Type B pancreatic cell (in vitro differentiated cells): ENCODE data around the gene RIPK3. TPM values are rescaled to one million over a fixed set of nuclear protein-coding genes. Genes with fewer than 3 reads are reported as not detected.
"Not testable (repeated sequence)": the region's sequence is repeated elsewhere in the genome, so short reads cannot be mapped to it uniquely, and the experiment has no call there.

Experiments
- DNase-seq: peaks from one replicate; pipeline ENCODE4 v3.0.0; 2021; ENCODE audit warnings: mixed read lengths; ENCODE audit not compliant: unreplicated experiment; ENCODE audit errors: extremely low spot score
- H3K27ac Mint-ChIP-seq: 2 replicates; pipeline ENCODE4 v1.8.0; 2021; ENCODE audit warnings: mild to moderate bottlenecking, mixed read lengths
- H3K27me3 Mint-ChIP-seq: 2 replicates; pipeline ENCODE4 v1.8.0; 2021; ENCODE audit warnings: mixed read lengths
- H3K36me3 Mint-ChIP-seq: 2 replicates; pipeline ENCODE4 v1.8.0; 2021; ENCODE audit warnings: mixed read lengths
- H3K4me1 Mint-ChIP-seq: one replicate; pipeline ENCODE4 v1.8.0; 2021; ENCODE audit warnings: mixed read lengths; ENCODE audit not compliant: unreplicated experiment
- H3K4me3 Mint-ChIP-seq: 2 replicates; pipeline ENCODE4 v1.8.0; 2021; ENCODE audit warnings: mild to moderate bottlenecking, mixed read lengths
- H3K9me3 Mint-ChIP-seq: 2 replicates; pipeline ENCODE4 v1.8.0; 2021; ENCODE audit warnings: mixed read lengths
- long read RNA-seq: library from polyadenylated mRNA; unstranded; transcript quantifications from one replicate; pipeline ENCODE4 v2.0.0, GENCODE V29; 2020
- total RNA-seq: library from RNA; stranded (reverse); gene quantifications from 2 replicates; pipeline ENCODE4 v1.2.1, GENCODE V29; 2021; ENCODE audit warnings: low replicate concordance
- TF ChIP-seq, protein P1 (sequence below): fragments of 200-600 bp; sonication (generic); conservative IDR thresholded peaks from 2 replicates; pipeline ENCODE4 v1.5.0; 2021; ENCODE audit warnings: antibody characterized with exemption, mild to moderate bottlenecking

The RIPK3 gene
- total RNA-seq = 5.6 and 7.5 TPM in 2 replicates
- long read RNA-seq, transcript RIPK3-201 (10 exons, 1,930 nt) = major isoform, 9 of 17 reads
- long read RNA-seq, partial matches to known transcripts = 4 of 17 reads
- long read RNA-seq, other reads (novel, unspliced or antisense) = 4 of 17 reads

DNA sequence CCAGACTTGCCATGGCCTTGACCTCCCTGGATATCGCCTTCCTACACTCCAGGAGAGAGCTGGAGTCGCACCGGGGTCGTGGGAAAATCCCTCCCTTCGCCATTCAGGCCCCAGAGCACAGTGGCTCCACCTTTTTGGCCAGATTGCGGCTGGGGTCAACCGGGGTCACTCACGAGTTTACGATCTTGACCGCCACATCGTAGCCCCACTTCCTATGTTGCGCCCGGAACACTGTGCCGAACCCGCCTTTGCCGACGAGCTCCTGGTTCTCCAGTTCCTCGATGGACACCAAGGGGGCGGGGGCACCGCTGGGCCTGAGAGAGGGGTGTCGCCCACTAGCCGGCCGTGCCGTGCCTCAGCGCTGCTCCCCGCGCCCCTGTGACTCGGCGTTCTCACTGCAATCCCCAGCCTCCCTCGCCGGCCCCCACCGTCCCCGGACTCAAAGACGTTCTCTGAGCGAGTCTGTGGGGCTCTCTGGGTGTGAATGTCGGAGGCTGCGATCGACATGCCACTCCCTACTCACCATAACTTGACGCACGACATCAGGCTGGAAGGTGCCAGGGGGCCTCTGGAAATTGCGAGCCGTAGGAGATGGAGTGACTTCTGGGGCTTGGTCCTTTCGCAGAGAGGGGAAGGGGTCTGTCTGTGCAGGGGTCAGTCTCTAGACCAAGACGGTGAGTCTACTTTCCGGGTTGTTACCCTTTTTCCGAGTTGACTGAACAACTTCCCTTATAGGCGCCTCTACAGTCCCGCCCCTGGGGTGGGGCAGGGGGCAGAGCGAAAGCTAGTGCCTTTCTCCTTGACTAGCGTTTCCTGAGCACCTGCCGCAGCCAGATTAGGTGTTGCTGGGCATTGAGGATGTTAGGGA is at the start of gene RIPK3:
Gene RIPK3 (minus strand): TSS at position 708 of the 868 bp plus-strand sequence. CDS start 165 bp downstream, at position 543.
- no peak for DNase-seq
- peak within 1 kb of the TSS; percentile 61 for H3K27ac Mint-ChIP-seq
- H3K4me1 Mint-ChIP-seq = peaks cover 6% of the 10 kb centered on the region
- no peaks in the 10 kb centered on the region for H3K9me3 Mint-ChIP-seq
- peak within 1 kb of the TSS; percentile 86 for H3K4me3 Mint-ChIP-seq
- TF ChIP-seq, protein P1, sequence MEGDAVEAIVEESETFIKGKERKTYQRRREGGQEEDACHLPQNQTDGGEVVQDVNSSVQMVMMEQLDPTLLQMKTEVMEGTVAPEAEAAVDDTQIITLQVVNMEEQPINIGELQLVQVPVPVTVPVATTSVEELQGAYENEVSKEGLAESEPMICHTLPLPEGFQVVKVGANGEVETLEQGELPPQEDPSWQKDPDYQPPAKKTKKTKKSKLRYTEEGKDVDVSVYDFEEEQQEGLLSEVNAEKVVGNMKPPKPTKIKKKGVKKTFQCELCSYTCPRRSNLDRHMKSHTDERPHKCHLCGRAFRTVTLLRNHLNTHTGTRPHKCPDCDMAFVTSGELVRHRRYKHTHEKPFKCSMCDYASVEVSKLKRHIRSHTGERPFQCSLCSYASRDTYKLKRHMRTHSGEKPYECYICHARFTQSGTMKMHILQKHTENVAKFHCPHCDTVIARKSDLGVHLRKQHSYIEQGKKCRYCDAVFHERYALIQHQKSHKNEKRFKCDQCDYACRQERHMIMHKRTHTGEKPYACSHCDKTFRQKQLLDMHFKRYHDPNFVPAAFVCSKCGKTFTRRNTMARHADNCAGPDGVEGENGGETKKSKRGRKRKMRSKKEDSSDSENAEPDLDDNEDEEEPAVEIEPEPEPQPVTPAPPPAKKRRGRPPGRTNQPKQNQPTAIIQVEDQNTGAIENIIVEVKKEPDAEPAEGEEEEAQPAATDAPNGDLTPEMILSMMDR = no peak
- no peaks in the 10 kb centered on the region for H3K36me3 Mint-ChIP-seq
- H3K27me3 Mint-ChIP-seq = peaks cover 88% of the 10 kb centered on the region

DNA sequence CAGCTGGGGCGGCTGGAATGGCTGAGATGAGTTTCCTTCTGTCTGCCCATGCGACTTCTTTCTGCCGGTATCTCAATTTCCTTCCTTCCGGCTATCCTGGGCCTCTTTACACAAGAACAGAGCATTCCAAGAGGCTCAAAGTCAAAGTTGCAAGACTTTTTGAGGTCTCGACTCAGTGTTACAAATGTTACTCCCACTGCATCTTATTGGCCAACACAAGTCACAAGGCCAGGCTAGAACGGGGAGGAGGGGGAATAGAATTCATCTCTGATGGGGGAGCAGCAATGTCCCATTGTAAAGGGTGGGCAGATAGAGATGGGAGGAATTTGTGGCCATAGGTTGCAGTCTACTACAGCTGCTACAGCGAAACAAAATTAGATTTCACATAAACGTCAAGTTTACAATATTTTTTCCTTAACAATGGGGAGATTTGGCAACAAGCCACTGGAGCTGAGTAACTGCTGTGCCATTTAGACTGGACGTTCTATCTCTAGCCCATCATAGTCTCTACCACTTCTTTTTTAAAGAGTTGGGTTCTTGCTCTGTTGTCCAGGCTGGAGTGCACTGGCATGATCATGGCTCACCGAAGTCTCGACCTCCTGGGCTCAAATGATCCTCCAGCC is 49.5 kb upstream of the RIPK3 start:
- Mint-ChIP-seq H3K27ac (peak overlapping the region; percentile 43), H3K27me3 (no peaks in the 10 kb centered on the region), H3K4me3 (no peak overlapping the region), H3K4me1 (peaks cover 36% of the 10 kb centered on the region), H3K9me3 (peaks cover 5% of the 10 kb centered on the region), H3K36me3 (no peaks in the 10 kb centered on the region)
- TF ChIP-seq, protein P1 = no peak
- DNase-seq = no peak

DNA sequence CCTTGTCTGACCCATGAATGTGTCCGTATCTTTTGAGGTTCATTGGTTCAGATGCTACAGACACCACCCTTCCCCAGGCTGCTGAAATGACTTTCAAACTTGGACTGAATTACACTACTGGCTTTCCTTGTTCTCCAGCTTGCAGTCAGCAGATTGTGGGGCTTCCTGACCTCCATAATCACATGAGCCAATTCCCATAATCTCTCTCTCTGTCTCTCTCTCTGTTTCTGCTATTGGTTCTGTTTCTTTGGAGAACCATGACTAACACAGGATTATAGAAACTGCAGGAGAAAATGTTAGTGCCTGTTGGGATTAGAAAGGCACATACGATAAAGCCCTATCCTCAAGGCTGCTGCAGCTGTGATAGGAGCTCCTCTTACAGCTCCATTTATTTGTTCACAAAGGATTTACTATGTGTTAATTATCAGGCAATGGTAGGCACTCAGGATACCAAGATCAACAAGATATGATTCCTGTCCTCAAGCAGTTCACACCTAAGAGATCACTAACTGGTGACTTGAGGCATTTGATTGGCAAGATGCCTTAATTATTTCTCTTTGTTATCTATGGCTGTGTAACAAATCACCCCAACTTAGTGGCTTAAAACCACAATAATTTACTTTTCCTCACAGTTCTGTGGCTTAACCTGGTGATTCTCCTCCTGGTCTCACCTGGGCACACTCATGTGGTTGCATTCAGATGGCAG is 48.8 kb upstream of the RIPK3 start:
- TF ChIP-seq, protein P1 = no peak
- Mint-ChIP-seq H3K27ac (peak overlapping the region; percentile 43), H3K9me3 (peaks cover 5% of the 10 kb centered on the region), H3K4me3 (no peak overlapping the region), H3K27me3 (no peaks in the 10 kb centered on the region), H3K36me3 (no peaks in the 10 kb centered on the region), H3K4me1 (peaks cover 29% of the 10 kb centered on the region)
- no peak for DNase-seq

DNA sequence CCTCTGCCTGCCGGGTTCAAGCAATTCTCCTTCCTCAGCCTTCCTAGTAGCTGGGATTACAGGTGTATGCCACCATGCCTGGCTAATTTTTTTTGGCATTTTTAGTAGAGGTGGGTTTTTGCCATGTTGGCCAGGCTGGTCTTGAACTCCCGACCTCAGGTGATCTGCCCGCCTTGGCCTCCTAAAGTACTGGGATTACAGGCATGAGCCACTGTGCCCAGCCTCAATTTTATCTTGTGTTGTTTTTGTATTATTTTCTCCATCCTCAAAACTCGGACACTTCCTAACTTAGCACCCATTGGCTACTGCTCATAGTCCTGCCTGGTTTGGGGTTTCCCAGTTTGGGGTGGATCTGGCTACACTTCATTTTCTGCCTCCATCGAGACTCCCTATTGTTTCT is 47.8 kb upstream of the RIPK3 start:
- not testable (repeated sequence) for H3K9me3 Mint-ChIP-seq, H3K27ac Mint-ChIP-seq, H3K4me3 Mint-ChIP-seq, H3K27me3 Mint-ChIP-seq, DNase-seq, H3K36me3 Mint-ChIP-seq
- peaks cover 25% of the 10 kb centered on the region for H3K4me1 Mint-ChIP-seq

DNA sequence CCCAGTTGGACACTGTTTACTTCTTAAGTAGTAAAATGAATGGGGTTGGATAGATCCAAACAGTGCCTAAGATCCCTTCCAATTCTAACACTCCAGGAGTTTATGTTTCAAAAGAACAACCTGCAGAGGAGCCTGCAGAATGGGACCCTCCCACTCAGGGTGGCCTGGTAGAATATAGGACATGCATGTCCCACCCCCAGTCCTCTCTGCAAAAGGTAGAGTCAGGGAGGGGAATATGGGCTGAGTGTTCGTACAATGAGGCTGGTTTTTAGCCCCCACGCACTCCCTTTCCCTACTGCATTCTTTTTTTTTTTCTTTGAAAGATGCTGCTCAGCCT is 47.2 kb upstream of the RIPK3 start:
- peaks cover 21% of the 10 kb centered on the region for H3K4me1 Mint-ChIP-seq
- H3K27ac Mint-ChIP-seq = no peak overlapping the region
- no peak overlapping the region for H3K4me3 Mint-ChIP-seq
- peaks cover 5% of the 10 kb centered on the region for H3K9me3 Mint-ChIP-seq
- no peaks in the 10 kb centered on the region for H3K36me3 Mint-ChIP-seq
- H3K27me3 Mint-ChIP-seq = no peaks in the 10 kb centered on the region
- TF ChIP-seq, protein P1 = no peak
- DNase-seq = no peak
